ENCODE results near the gene SLC25A44.

SLC25A44 gene

GRCh38 chr1:156228501-156228900 is 34.6 kb downstream of the SLC25A44 start:
- Histone ChIP-seq H2AFZ (ENCODE audit: low read length) (no peak overlapping the region), H3K4me3 (ENCODE audit: low read length, poor library complexity, severe bottlenecking) (no peak overlapping the region), H3K9me2 (replicated peaks; ENCODE audit: low read depth, low read length) (no peaks in the 10 kb centered on the region), H3F3A (ENCODE audit: low read depth) (no peaks in the 10 kb centered on the region), H3K36me3 (ENCODE audit: insufficient read depth, low read length) (peaks cover 13% of the 10 kb centered on the region; the same call in 1 of the 2 replicates), H3K9me3 (ENCODE audit: insufficient read depth, low read depth, low read length) (no peaks in the 10 kb centered on the region), H3K27me3 (ENCODE audit: insufficient read depth, low read length, poor library complexity, severe bottlenecking) (no peaks in the 10 kb centered on the region), H3K79me2 (ENCODE audit: insufficient read depth, low read length) (no peaks in the 10 kb centered on the region), H4K20me1 (ENCODE audit: insufficient read depth, low read length, poor library complexity, severe bottlenecking) (no peaks in the 10 kb centered on the region), H3K4me1 (ENCODE audit: insufficient read depth, low read length, poor library complexity, severe bottlenecking) (no peaks in the 10 kb centered on the region), H3K9ac (ENCODE audit: low read depth, low read length, poor library complexity, severe bottlenecking) (no peak overlapping the region), H3K4me2 (ENCODE audit: low read depth, low read length, poor library complexity, severe bottlenecking) (no peak overlapping the region)
- TF ChIP-seq EZH2phosphoT487 (IDR thresholded peaks at IDR 0.05; ENCODE audit: borderline replicate concordance) (no peak), CTCF (conservative IDR thresholded peaks at IDR 0.05; ENCODE audit: low read length) (no peak)

- no peaks in the 10 kb centered on the region for H3K9me2 ChIP-seq (replicated peaks; ENCODE audit: low read depth, low read length)
- H3K4me3 ChIP-seq (ENCODE audit: low read length, poor library complexity, severe bottlenecking), result no peak overlapping the region
- H3F3A ChIP-seq (ENCODE audit: low read depth), result no peaks in the 10 kb centered on the region
- no peaks in the 10 kb centered on the region for H3K79me2 ChIP-seq (ENCODE audit: insufficient read depth, low read length)
- H3K4me2 ChIP-seq (ENCODE audit: low read depth, low read length, poor library complexity, severe bottlenecking), result no peak overlapping the region
- no peaks in the 10 kb centered on the region for H4K20me1 ChIP-seq (ENCODE audit: insufficient read depth, low read length, poor library complexity, severe bottlenecking)
- no peak overlapping the region for H3K9ac ChIP-seq (ENCODE audit: low read depth, low read length, poor library complexity, severe bottlenecking)
- H3K4me1 ChIP-seq (ENCODE audit: insufficient read depth, low read length, poor library complexity, severe bottlenecking), result no peaks in the 10 kb centered on the region
- TF ChIP-seq EZH2phosphoT487 (IDR thresholded peaks at IDR 0.05; ENCODE audit: borderline replicate concordance), result no peak
- no peak overlapping the region for H2AFZ ChIP-seq (ENCODE audit: low read length)
- H3K27me3 ChIP-seq (ENCODE audit: insufficient read depth, low read length, poor library complexity, severe bottlenecking), result no peaks in the 10 kb centered on the region
- H3K9me3 ChIP-seq (ENCODE audit: insufficient read depth, low read depth, low read length), result no peaks in the 10 kb centered on the region
- peaks cover 9% of the 10 kb centered on the region; the same call in 1 of the 2 replicates for H3K36me3 ChIP-seq (ENCODE audit: insufficient read depth, low read length)
Observed at GRCh38 chr1:156229809-156230472, 36.0 kb downstream of the SLC25A44 start.

- TF ChIP-seq CTCF (conservative IDR thresholded peaks at IDR 0.05; ENCODE audit: low read length) (no peak), EZH2phosphoT487 (IDR thresholded peaks at IDR 0.05; ENCODE audit: borderline replicate concordance) (no peak)
- Histone ChIP-seq H3K27me3 (ENCODE audit: insufficient read depth, low read length, poor library complexity, severe bottlenecking) (no peaks in the 10 kb centered on the region), H3K79me2 (ENCODE audit: insufficient read depth, low read length) (no peaks in the 10 kb centered on the region), H3K4me1 (ENCODE audit: insufficient read depth, low read length, poor library complexity, severe bottlenecking) (no peaks in the 10 kb centered on the region), H4K20me1 (ENCODE audit: insufficient read depth, low read length, poor library complexity, severe bottlenecking) (no peaks in the 10 kb centered on the region), H3K9ac (ENCODE audit: low read depth, low read length, poor library complexity, severe bottlenecking) (no peak overlapping the region), H3F3A (ENCODE audit: low read depth) (no peaks in the 10 kb centered on the region), H3K9me2 (replicated peaks; ENCODE audit: low read depth, low read length) (no peaks in the 10 kb centered on the region), H2AFZ (ENCODE audit: low read length) (no peak overlapping the region), H3K36me3 (ENCODE audit: insufficient read depth, low read length) (peaks cover 9% of the 10 kb centered on the region; the same call in 1 of the 2 replicates), H3K9me3 (ENCODE audit: insufficient read depth, low read depth, low read length) (no peaks in the 10 kb centered on the region), H3K4me2 (ENCODE audit: low read depth, low read length, poor library complexity, severe bottlenecking) (no peak overlapping the region), H3K4me3 (ENCODE audit: low read length, poor library complexity, severe bottlenecking) (no peak overlapping the region)
Observed at GRCh38 chr1:156230473-156230837, 36.6 kb downstream of the SLC25A44 start.
